OCI-M1 (cell line): ENCODE data around the gene PML.
"Not testable (repeated sequence)": the region's sequence is repeated elsewhere in the genome, so short reads cannot be mapped to it uniquely, and the experiment has no call there.

Experiments
- DNase-seq: peaks from one replicate; lab custom pipeline; 2025; lab: John Stamatoyannopoulos, UW

The PML gene

DNA sequence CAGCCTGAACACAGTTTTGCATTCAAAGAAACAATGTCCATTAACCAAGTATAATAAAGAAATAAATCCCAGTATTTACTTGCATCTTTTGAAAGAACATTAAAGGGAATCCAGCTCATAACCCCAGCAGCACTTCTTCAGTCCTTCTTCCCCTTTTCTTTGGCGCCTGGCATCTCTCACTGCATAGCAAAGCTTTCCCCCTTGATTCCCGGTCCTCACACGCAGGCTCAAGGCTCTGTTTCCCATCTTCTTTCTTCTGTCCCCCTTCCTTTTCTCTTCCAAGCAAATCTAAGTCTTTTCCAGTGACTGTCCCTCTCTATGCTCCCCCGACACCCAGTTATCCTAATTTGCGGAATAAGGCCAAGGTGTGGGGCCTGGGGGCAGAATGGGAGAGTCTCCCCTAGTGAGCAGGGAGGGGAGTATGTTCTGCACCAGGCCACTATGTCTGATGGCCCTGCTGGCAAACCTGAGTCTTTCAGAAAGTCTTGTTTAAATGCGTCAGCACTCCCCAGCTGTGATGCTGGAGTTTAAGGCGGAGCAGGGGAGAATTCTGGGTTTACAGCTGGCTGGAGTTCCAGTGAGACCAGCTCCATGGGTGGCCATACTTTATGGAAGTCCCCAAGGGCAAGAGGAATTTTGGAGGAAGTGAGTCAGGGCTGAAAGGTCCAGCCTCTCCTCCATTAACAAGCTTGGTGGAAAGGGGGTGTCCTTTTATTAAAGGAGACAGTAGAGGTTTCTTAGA, 45.8 kb downstream of the PML start:
- no peak for DNase-seq

DNA sequence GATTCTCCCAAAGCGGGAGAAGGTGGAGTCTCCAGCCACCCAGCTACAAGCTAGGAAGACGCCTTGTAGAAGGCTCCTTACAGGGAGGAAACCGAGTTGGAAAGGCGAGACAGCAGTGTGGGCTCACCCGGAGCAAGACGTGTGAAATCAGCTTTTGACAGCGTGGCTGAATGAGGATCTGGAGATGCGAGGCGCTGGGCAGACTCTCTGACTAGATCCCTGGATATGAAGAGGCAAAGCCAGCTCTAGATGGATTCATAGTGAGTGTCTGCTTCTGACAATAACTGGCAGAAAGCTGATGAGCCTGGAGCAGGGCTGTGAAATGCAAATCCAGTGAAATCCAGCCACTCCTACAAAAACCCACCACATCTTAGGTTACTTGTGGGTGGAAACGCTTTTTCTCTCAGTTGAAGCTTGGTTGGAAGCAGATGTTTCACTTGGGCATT, 46.8 kb downstream of the PML start:
- DNase-seq, result no peak

DNA sequence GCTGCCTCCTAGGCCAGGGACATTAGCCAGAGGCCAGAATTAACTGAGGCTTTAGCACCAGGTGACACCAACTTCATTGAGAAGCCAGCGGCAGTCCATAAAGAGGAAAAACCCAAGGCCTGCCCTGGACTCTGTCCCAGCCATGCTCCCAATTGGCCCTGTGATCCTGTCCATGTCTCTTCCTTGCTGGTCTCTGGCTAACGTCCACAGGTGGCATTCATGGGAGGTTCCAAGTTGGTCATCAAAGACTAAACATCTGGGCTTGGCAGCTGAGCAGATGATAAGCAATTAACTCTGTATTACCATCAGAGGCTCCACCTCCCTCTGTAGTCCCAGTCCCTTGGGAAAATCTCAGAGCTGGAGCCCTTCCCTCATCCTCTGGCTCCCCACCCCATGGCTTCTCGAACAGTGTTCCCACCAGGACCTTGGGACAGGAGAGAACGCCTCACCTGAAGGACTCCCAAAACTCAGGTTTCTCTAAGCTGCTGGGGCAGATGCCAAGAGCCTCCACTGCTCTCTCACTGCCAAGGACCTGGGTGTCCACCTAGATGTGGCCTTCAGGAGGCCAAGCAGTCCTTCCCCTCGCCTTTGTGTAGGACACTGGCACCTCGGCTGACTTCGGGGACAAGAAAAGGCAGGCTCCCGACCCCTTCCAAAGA, 47.4 kb downstream of the PML start:
- no peak for DNase-seq

DNA sequence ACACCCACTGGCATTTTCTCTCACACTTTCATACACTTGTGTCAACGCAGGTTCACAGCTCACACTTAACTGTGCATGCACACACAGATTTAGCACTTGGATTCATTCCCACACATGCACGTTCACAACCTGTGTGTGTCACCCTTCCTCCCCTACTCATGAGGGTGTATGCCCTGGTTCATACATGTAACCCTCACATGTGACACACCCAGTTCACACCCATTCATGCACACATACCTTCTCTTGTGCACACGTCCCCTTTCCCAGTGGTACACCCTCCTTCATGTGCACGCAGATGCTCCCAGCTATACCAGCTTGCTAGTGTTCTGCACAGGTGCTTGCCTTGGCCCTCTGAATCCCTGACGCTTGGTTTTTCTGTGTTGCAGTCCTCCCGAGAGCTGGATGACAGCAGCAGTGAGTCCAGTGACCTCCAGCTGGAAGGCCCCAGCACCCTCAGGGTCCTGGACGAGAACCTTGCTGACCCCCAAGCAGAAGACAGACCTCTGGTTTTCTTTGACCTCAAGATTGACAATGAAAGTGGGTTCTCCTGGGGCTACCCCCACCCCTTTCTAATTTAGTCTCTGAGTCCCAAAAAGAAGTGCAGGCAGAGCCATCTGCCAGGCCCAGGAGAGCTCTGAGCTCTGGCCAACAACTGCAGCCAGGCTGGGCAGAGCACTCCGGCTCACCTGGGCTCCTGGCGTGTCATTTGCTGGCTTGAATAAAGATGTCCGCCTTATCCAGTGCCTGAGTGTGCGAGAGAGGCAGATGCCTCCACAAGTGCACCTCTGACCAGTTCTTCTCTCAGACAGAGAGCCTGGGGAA, 48.3 kb downstream of the PML start:
- no peak for DNase-seq

DNA sequence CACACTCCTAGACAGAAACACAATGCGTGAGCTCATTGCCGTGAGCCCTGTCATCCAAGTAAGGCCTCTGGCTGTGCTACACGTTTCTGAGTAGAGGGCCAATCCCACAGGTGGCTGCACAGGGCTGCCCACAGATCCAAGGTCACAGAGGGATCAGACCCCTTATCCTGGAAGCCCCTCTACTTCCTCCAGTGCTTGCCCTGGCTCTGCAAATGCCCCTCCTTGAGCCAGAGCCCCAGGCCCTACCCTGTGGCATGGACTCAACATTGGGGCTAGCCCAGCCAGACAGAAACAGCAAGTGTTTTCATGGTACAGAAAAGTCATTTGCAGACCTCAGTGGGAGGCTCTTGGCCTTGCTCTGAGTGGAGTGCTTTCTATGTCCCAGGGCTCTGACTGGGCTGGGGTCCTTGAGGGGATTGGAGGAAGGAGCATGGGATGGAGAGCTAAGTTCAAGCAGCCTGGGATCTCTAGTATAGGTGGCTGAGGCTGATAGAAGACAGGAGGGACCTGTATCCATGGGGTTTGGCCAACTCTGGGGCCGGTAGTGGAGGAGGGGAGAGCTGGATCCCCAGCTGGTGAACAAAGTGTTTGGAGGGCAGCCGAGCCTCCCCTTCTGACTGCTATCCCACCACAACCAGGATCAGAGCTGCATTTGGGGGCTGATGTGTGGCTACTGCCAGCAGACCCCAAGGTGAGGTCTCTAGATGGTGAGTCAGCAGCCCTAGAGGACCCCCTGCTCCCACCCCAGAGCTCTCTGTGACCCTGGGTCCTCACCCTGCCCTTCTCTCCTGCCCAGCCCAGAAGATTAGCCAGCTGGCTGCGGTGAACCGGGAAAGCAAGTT, 49.1 kb downstream of the PML start:
- no peak for DNase-seq

DNA sequence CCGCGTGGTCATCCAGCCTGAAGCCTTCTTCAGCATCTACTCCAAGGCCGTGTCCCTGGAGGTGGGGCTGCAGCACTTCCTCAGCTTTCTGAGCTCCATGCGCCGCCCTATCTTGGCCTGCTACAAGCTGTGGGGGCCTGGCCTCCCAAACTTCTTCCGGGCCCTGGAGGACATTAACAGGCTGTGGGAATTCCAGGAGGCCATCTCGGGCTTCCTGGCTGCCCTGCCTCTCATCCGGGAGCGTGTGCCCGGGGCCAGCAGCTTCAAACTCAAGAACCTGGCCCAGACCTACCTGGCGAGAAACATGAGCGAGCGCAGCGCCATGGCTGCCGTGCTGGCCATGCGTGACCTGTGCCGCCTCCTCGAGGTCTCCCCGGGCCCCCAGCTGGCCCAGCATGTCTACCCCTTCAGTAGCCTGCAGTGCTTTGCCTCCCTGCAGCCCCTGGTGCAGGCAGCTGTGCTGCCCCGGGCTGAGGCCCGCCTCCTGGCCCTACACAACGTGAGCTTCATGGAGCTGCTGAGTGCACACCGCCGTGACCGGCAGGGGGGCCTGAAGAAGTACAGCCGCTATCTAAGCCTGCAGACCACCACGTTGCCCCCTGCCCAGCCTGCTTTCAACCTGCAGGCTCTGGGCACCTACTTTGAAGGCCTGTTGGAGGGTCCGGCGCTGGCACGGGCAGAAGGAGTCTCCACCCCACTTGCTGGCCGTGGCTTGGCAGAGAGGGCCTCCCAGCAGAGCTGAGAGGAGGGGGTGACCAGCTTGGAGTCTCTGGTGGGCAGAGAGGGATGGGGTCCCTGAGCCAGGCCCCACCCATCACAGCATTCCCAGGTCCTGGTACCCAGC, 50.0 kb downstream of the PML start:
- DNase-seq, result no peak

DNA sequence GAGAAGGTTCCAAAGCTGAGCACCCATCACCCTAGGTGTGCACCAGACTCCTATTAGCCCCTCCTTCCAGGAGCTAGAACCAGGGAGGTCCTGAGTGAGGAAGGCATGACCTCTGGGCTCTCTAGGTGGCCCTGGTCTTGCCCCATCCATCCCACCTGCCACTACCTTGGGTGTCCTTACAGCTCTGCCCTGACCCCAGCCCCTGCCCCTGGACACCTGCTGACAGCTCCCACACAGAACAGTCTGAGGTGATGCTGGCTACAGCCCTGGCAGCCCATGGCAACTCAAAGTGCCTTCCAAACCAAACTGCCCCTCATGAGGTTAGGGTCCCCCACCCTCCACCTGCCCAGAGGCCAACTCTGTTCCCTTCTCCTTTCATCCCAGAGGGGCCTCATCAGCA, 50.7 kb downstream of the PML start:
- DNase-seq, result no peak

DNA sequence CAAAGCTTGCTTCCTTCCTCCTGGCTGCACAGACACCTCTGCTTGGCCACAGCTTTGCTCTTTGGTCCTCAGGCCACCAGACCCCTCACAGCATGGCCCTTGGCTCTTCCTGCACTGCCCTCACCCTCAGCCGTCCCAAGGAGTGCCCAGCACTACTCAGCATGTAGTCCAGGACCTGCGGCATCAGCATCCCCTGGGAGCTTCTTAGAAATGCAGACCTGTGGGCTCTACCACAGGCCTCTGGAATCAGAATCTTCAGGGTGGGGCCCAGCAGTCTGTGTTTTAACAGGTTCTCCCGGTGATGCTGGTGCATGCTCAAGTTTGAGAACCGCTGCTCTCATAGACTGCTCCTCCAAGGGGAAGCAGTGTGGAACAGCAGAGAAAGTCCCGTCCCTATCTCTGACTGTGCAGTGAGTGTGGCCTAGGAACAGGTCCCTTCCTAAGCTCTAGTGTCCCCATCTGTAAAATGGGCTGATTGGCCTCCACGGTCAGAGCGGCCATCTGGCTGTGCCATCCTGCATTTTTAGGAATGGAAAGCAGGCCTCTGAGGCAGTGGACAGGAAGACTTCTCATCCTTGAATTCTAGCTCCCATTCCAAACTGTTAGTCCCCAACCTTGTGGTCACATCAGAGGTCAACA, 51.2 kb downstream of the PML start:
- no peak for DNase-seq

DNA sequence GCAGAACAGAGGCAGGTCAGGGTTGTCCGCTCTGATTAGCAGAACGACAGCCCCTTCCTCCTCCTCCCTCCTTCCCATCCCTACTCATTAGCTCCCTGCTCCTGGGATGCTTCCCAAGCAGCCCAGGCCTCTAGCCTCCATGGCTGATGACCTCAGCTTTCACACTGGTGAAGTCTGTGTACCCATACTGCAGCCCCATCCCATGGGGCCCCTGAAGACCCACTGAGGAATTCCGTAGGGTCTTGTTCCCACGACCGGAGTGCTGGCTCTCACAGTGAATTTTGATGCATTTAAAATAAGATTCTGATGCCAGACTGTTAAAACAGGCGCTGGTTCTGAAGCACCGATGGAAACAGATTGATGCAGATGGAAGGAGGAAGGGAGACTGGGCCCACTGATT, 51.8 kb downstream of the PML start:
- no peak for DNase-seq

DNA sequence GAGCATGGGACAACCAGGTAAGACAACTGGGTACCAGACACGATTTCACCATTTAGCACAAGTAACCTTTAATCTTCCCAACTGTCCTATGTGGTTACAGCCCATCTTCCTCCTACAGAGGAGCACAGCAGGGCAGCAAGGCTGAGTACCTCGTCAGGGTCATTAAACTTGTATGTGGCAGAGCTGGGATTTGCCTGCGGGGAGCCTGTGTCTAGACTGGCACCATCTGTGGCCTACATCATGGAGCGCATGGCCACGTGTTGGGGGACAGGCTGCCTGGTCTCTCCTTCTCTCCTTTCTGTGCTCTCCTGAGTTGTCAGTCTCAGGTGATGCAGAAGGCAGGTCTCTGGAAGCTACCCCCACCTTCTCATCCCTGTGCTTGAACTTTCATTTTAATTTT, 55.6 kb downstream of the PML start:
- DNase-seq, result no peak

DNA sequence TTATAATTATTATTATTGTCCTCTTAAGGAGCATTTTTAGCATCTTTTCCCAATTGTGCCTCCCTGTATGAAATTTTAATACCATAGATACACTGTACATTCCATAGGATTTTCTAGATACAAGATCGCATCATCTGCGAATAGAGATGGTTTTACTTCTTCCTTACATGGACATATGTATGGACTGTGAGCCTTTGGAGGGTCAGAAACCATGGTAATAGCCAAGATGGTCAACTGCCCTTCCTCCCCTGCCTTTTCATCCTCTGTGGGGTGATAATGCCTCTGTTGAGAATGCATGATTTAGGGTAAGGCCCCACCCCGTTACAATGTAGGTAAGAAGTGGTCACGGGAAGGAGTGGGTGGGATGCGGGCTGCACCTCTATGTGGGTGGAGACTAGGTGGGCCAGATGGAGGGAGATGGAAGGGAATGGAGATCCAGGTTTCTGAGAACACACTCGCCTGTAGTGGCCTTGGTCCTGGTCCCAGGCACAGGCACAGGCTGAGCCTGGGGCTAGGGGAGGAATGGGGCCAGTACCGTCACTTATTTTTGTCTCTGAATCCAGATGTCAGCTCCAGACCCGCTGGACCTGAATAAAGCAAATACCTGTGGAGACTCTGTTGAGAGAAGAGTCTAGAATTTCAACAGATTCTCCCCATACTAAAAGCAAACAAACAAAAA, 56.2 kb downstream of the PML start:
- DNase-seq, result no peak

DNA sequence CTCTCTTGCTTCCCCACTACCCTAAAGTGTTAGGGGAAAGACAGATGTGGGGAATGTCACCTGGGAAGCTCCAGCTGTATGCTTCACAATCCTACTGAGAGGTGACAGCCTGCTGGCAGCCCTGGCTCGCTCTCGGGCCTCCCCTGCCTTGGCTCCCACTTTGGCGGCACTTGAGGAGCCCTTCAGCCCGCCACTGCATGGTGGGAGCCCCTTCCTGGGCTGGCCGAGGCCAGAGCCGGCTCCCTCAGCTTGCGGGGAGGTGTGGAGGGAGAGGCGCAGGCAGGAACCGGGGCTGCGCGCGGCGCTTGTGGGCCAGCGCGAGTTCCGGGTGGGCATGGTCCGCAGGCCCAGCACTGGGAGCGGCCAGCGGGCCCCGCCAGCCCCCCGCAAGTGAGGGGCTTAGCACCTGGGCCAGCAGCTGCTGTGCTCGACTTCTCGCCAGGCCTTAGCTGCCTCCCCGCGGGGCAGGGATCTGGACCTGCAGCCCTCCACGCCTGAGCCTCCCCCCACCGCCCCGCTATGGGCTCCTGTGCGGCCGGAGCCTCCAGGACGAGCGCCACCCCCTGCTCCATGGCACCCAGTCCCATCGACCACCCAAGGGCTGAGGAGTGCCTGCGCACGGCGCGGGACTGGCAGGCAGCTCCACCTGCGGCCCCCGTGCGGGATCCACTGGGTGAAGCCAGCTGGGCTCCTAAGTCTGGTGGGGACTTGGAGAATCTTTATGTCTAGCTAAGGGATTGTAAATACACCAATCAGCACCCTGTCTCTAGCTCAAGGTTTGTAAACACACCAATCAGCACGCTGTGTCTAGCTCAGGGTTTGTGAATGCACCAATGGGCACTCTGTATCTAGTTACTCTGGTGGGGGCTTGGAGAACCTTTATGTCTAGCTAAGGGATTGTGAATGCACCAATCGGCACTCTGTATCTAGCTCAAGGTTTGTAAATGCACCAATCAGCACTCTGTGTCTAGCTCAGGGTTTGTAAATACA, 58.0 kb downstream of the PML start:
- DNase-seq, result not testable (repeated sequence)

DNA sequence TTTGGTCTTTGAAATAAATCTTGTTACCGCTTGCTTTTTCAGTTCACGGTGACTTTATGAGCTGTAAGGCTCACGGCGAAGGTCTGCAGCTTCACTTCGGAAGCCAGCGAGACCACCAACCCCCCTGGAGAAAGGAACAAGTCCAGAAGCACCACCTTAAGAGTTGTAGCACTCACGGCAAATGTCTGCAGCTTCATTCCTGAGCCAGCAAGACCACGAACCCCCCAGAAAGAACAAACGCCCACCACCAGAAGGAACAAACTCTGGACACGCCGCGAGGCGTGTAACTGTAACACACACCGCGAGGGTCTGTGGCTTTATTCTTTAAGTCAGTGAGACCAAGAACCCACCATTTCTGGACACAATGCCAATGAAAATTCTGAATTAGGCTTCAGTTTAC, 59.0 kb downstream of the PML start:
- DNase-seq, result no peak

DNA sequence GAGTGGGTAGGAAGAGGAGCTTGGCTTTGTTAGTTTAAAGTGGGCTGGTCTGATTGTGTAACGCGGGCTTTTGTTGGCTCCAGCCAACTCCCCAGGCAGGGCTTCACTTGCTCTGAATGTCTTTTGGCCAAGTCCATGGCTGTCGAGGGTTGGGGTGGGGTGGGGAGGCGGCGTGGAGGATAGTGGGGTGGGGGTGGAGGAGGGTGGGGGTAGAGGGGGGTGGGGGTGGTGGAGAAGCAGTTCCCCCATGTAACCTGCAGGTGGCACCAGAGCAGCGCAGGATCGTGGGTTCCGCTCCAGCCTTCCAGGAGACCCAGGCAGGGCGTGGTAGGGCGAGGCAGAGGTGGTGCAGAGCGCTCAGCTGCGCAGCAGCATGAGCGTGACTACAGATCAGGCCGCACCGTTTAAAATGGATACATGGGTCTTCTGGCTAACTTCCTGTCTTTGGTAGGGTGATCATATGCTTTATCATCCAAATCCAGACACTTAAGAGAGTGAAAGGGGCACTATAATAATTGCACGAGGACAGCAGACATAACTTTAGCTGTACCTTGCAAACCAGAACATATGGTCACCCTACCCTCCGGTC, 59.5 kb downstream of the PML start:
- DNase-seq, result peak; percentile 85

DNA sequence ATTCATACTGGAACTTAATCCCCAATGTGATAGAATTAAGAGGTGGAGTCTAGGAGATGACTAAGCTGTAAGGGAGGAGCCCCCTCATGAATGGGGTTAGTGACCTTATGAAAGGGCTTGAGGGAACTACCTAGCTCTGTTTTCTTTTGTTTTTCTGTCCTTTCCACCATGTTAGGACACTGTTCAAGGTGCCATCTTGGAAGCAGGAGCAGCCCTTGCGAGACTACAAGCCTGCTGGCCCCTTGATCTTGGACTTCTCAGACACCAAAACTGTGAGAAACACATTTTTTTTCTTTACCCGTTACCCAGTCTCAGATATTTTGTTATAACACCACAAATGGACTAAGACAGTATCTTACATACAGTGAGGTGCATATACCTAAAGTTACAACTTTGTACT, 61.3 kb downstream of the PML start:
- no peak for DNase-seq

DNA sequence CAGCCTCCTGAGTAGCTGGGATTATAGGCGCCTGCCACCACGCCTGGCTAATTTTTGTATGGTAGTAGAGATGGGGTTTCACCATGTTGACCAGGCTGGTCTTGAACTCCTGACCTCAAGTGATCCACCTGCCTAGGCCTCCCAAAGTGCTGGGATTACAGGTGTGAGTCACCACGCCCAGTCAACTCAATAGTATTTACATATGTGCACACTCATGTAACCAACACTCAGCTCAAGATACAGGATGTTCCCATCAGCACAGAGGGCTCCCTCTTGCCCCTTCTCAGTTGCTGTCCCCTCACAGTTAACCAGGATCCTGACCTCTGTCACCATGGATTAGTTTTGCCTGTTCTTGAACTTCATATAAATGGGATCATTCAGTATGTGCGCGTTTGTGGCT, 61.8 kb downstream of the PML start:
- DNase-seq, result not testable (repeated sequence)

DNA sequence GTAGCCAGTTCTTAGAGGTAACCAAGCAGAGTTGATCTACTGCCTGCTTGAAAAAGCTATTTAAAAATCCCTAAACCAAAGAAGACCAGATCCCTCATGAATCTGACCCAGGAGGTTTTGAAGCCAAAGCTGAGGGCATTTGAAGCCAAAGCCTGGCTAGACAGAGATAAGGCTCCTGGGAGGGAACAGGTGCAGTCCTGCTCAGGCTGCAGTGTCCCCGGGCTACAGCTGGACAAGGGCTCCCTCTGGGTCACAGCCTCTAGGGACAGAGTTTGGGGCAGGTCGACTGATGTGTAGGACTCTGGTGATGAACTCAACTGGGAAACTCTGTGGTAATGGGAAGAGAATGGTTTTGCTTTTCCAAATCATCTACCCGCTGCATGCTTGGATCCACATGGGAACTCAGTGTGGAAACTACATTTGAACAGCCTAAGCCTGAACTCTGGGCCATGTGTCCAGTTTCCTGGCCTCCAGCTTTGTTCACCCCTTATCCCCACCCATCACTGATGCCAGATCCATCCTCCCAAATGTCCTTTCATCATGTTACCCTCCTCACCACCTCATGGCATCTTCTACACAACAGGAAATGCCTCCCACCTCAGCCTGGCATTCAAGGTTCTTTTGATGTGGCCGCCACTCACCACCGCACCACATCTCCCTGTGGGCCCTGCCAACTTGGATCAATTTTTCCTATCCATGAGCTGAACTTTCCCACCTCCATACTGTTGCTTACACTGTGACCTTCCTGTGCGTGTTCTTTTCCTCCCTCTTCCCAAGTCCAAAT, 64.7 kb downstream of the PML start:
- DNase-seq, result not testable (repeated sequence)

DNA sequence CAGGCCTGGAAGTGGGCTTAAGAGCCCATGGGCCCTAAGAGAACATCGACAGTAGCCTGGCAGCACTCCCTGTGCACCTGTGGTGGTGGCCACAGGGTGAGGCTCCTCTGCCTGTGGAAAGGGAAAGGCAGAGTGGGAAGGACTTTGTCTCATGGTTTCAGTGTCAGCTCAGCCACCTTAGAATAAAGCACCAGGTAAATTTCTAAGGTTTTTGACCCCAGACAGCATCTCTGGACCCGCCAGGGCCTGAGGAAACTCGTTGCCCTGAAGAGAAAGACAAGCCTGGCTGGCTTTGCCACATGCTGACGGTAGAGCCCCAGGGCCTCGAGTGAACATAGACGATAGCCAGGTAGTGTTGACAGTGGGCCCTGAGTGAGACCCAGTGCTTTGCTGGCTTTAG, 65.7 kb downstream of the PML start:
- DNase-seq, result no peak
